Fibroblast of skin of scalp (primary cell): ENCODE measurements around the gene PDCL3.

Source experiments
- DNase-seq: peaks from one replicate; pipeline ENCODE4 v3.0.0-alpha.2; 2013

The PDCL3 gene

GRCh38 chr2:100612388-100613000, 49.7 kb downstream of the PDCL3 start:
- DNase-seq, result no peak

- DNase-seq, result no peak
Observed at GRCh38 chr2:100613719-100614118, 50.9 kb downstream of the PDCL3 start.

- DNase-seq, result no peak
Observed at GRCh38 chr2:100614455-100615000, 51.7 kb downstream of the PDCL3 start.

GRCh38 chr2:100615471-100615870, 52.7 kb downstream of the PDCL3 start:
- DNase-seq, result no peak

- DNase-seq, result no peak
Observed at GRCh38 chr2:100615886-100616285, 53.1 kb downstream of the PDCL3 start.

GRCh38 chr2:100616841-100617390, 54.1 kb downstream of the PDCL3 start:
- no peak for DNase-seq

GRCh38 chr2:100619951-100620350, 57.2 kb downstream of the PDCL3 start:
- DNase-seq, result no peak

GRCh38 chr2:100620481-100620880, 57.7 kb downstream of the PDCL3 start:
- DNase-seq, result no peak

GRCh38 chr2:100621371-100621951, 58.7 kb downstream of the PDCL3 start:
- no peak for DNase-seq

GRCh38 chr2:100623033-100623715, 60.4 kb downstream of the PDCL3 start:
- no peak for DNase-seq

- no peak for DNase-seq
Observed at GRCh38 chr2:100623930-100624329, 61.1 kb downstream of the PDCL3 start.

- no peak for DNase-seq
Observed at GRCh38 chr2:100624536-100624935, 61.7 kb downstream of the PDCL3 start.

- DNase-seq, result no peak
Observed at GRCh38 chr2:100625717-100626116, 62.9 kb downstream of the PDCL3 start.
